Loucy (cell line): ENCODE results near the gene DNAH9.

Source experiments
- H2AFZ ChIP-seq: fragments of 200-600 bp; sonication (generic); 2 replicates; pipeline ENCODE4 v1.6.0; 2016; ENCODE audit warnings: antibody characterized with exemption, mild to moderate bottlenecking, low read length, moderate library complexity
- H3F3A ChIP-seq: fragments of 200-600 bp; 2 replicates; pipeline ENCODE4 v1.6.0; 2016; ENCODE audit warnings: antibody characterized with exemption, low read depth, mild to moderate bottlenecking
- H3K27me3 ChIP-seq: fragments of 200-600 bp; sonication (generic); 2 replicates; pipeline ENCODE4 v1.6.1; 2014; ENCODE audit warnings: low read length, mild to moderate bottlenecking; ENCODE audit not compliant: insufficient read depth, poor library complexity, severe bottlenecking
- H3K36me3 ChIP-seq: fragments of 200-600 bp; sonication (generic); 2 replicates; pipeline ENCODE4 v1.6.1; 2016; ENCODE audit warnings: low read length; ENCODE audit not compliant: insufficient read depth
- H3K4me1 ChIP-seq: fragments of 200-600 bp; sonication (generic); 2 replicates; pipeline ENCODE4 v1.5.1; 2014; ENCODE audit warnings: low read length, mild to moderate bottlenecking; ENCODE audit not compliant: insufficient read depth, poor library complexity, severe bottlenecking
- H3K4me2 ChIP-seq: fragments of 200-600 bp; sonication (generic); 2 replicates; pipeline ENCODE4 v1.6.0; 2014; ENCODE audit warnings: antibody characterized with exemption, low read length, low read depth, mild to moderate bottlenecking; ENCODE audit not compliant: poor library complexity, severe bottlenecking
- H3K4me3 ChIP-seq: fragments of 200-600 bp; sonication (generic); 2 replicates; pipeline ENCODE4 v1.5.1; 2014; ENCODE audit warnings: low read length, mild to moderate bottlenecking, mixed read lengths; ENCODE audit not compliant: poor library complexity, severe bottlenecking
- H3K79me2 ChIP-seq: fragments of 200-600 bp; sonication (generic); 2 replicates; pipeline ENCODE4 v1.6.1; 2014; ENCODE audit warnings: low read length; ENCODE audit not compliant: insufficient read depth
- H3K9ac ChIP-seq: fragments of 200-600 bp; sonication (generic); 2 replicates; pipeline ENCODE4 v1.6.0; 2014; ENCODE audit warnings: mild to moderate bottlenecking, low read depth, low read length, moderate library complexity; ENCODE audit not compliant: poor library complexity, severe bottlenecking
- H3K9me2 ChIP-seq: fragments of 200-600 bp; sonication (generic); replicated peaks from 2 replicates; pipeline ENCODE4 v1.6.1; 2016; ENCODE audit warnings: low read depth, low read length, mixed read lengths
- H3K9me3 ChIP-seq: fragments of 200-600 bp; sonication (generic); 2 replicates; pipeline ENCODE4 v1.6.1; 2014; ENCODE audit warnings: mild to moderate bottlenecking, antibody characterized with exemption, low read length, low read depth; ENCODE audit not compliant: insufficient read depth
- H4K20me1 ChIP-seq: fragments of 200-600 bp; sonication (generic); 2 replicates; pipeline ENCODE4 v1.6.0; 2014; ENCODE audit warnings: antibody characterized with exemption, low read length, mild to moderate bottlenecking; ENCODE audit not compliant: insufficient read depth, poor library complexity, severe bottlenecking
- EZH2phosphoT487 ChIP-seq: fragments of 200-600 bp; IDR thresholded peaks from 2 replicates; pipeline ENCODE4 v1.6.1; 2018; ENCODE audit warnings: antibody characterized with exemption, mild to moderate bottlenecking, moderate library complexity, borderline replicate concordance
- TF ChIP-seq, protein P1 (sequence below): fragments of 200-600 bp; sonication (generic); conservative IDR thresholded peaks from 2 replicates; pipeline ENCODE4 v1.5.1; 2014; ENCODE audit warnings: mild to moderate bottlenecking, antibody characterized with exemption, low read length

Gene DNAH9

DNA sequence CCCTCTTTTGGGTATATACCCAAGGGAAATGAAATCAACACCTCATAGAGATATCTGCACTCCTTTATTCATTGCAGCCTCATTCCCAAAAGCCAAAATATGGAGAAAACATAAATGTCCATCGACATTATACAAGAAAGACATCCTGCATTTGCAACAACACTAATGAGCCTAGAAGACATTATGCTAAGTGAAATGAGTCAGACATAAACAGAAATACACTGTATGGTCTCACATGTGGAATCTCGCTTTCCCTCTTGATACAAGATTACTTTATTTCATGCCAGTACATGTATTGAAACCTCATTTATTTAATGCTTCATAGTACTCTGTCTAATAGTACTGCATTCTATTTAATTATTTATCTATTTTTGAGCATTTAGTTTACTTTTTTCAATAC is 241.8 kb downstream of the DNAH9 start:
- Histone ChIP-seq H3K4me3 (no peak overlapping the region), H2AFZ (no peak overlapping the region), H3K9ac (no peak overlapping the region), H3F3A (no peaks in the 10 kb centered on the region), H3K4me2 (no peak overlapping the region), H3K79me2 (no peaks in the 10 kb centered on the region), H3K4me1 (no peaks in the 10 kb centered on the region), H4K20me1 (no peaks in the 10 kb centered on the region), H3K9me3 (no peaks in the 10 kb centered on the region; the same call in 1 of the 2 replicates), H3K27me3 (no peaks in the 10 kb centered on the region), H3K9me2 (no peaks in the 10 kb centered on the region), H3K36me3 (no peaks in the 10 kb centered on the region)
- no peak for TF ChIP-seq EZH2phosphoT487
- TF ChIP-seq, protein P1, sequence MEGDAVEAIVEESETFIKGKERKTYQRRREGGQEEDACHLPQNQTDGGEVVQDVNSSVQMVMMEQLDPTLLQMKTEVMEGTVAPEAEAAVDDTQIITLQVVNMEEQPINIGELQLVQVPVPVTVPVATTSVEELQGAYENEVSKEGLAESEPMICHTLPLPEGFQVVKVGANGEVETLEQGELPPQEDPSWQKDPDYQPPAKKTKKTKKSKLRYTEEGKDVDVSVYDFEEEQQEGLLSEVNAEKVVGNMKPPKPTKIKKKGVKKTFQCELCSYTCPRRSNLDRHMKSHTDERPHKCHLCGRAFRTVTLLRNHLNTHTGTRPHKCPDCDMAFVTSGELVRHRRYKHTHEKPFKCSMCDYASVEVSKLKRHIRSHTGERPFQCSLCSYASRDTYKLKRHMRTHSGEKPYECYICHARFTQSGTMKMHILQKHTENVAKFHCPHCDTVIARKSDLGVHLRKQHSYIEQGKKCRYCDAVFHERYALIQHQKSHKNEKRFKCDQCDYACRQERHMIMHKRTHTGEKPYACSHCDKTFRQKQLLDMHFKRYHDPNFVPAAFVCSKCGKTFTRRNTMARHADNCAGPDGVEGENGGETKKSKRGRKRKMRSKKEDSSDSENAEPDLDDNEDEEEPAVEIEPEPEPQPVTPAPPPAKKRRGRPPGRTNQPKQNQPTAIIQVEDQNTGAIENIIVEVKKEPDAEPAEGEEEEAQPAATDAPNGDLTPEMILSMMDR: no peak

DNA sequence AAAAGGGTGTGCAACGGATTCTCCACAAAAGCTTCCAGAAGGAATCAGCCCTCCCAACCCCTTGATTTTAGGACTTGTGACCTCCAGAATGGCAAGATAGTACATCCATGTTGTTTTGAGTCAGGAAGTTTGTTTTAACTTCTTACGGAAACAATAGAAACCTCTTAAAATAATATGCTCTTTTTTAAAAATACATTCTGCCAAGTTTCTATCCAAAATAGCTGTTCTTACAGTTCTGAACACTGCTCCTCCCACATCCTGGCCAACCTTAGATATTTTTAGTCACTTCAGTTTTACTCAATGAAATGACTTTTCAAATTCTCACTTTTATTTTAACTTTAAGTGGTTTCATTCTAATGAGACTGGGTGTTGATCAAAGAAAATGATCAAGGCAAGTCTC is 242.6 kb downstream of the DNAH9 start:
- no peaks in the 10 kb centered on the region for H3K27me3 ChIP-seq
- H3K4me1 ChIP-seq: no peaks in the 10 kb centered on the region
- H3K36me3 ChIP-seq: no peaks in the 10 kb centered on the region
- H4K20me1 ChIP-seq: no peaks in the 10 kb centered on the region
- no peaks in the 10 kb centered on the region for H3F3A ChIP-seq
- no peak overlapping the region for H3K4me2 ChIP-seq
- no peak for TF ChIP-seq EZH2phosphoT487
- TF ChIP-seq, protein P1: no peak
- H3K4me3 ChIP-seq: no peak overlapping the region
- no peak overlapping the region for H2AFZ ChIP-seq
- H3K79me2 ChIP-seq: no peaks in the 10 kb centered on the region
- H3K9ac ChIP-seq: no peak overlapping the region
- H3K9me2 ChIP-seq: no peaks in the 10 kb centered on the region
- H3K9me3 ChIP-seq: no peaks in the 10 kb centered on the region; the same call in 1 of the 2 replicates

DNA sequence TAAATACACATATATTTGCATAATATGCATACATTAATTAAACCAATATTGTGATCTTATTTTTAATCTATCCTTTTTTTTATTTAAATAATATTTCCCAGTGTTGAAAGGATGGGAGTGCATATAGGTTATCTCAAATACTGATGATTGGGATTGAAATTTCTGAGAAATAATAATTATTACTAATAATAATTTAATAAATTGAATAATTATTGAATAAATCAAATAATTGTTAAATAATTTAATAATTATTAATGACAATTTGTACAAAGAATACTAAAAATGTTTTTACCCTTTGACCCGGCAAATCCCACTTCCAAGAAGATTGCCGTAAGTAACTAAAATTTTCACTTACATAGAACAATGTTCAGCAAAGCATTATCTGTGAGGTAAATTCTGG is 250.1 kb downstream of the DNAH9 start:
- no peak overlapping the region for H3K9ac ChIP-seq
- H4K20me1 ChIP-seq: no peaks in the 10 kb centered on the region
- H2AFZ ChIP-seq: no peak overlapping the region
- H3K4me1 ChIP-seq: no peaks in the 10 kb centered on the region
- no peaks in the 10 kb centered on the region for H3K36me3 ChIP-seq
- H3K9me2 ChIP-seq: no peaks in the 10 kb centered on the region
- H3K4me2 ChIP-seq: no peak overlapping the region
- no peak overlapping the region for H3K4me3 ChIP-seq
- TF ChIP-seq, protein P1: no peak
- TF ChIP-seq EZH2phosphoT487: no peak
- no peaks in the 10 kb centered on the region for H3F3A ChIP-seq
- no peaks in the 10 kb centered on the region for H3K79me2 ChIP-seq
- peaks cover 8% of the 10 kb centered on the region; the same call in 1 of the 2 replicates for H3K9me3 ChIP-seq
- no peaks in the 10 kb centered on the region for H3K27me3 ChIP-seq
